Activated T-helper 9 cell treated with anti-CD3 and anti-CD28 coated beads, Interleukin-2, amount 50 U/mL, for 16 hours (primary cell): ENCODE measurements around the gene MTERF4.

ENCODE experiments used
- DNase-seq: peaks from one replicate; pipeline ENCODE4 v3.0.0-alpha.2; 2020; ENCODE audit warnings: low read depth

MTERF4 gene

DNA sequence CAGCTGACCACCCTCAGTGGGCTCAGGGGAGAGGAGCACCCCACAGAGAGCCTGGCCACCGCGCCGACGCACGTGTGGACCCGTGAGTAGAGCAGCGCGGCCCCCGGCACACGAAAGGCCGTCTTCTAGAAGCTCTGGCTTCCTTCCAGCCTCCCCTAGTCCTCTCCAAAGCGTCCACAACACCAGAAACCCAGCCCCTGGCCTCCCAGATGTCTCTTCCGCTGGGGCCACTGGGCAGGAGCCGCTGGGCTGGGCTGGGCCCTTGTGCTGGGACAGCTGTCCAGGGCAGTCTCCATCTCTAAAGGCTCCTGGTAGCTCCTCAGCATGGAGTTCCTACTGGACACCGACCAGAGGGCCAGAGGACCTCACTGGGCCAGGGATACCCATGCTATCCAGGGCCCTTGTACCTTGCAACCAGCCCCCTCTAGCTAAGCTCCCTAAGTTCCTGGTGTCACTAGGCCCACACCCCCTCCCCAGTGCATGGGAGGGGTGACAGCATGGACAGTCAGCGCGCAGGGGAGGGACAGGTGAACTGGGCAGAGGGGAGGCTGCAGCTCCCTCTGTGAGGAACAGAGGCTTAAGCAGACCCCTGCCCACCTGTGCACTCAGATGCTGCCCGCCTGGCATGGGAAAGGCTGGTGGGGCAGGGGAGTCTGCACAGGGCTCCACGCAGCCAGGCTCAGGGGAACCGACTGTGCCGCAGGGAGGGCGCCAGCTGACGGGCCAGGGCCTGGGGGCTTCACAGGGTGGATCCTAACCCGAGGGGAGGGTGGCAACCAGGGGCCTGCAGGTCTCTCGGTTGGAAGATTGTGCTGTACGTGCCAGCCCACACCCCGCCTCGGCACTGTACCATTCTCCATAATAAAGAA lies 32.9 kb downstream of the MTERF4 start:
- DNase-seq: no peak

DNA sequence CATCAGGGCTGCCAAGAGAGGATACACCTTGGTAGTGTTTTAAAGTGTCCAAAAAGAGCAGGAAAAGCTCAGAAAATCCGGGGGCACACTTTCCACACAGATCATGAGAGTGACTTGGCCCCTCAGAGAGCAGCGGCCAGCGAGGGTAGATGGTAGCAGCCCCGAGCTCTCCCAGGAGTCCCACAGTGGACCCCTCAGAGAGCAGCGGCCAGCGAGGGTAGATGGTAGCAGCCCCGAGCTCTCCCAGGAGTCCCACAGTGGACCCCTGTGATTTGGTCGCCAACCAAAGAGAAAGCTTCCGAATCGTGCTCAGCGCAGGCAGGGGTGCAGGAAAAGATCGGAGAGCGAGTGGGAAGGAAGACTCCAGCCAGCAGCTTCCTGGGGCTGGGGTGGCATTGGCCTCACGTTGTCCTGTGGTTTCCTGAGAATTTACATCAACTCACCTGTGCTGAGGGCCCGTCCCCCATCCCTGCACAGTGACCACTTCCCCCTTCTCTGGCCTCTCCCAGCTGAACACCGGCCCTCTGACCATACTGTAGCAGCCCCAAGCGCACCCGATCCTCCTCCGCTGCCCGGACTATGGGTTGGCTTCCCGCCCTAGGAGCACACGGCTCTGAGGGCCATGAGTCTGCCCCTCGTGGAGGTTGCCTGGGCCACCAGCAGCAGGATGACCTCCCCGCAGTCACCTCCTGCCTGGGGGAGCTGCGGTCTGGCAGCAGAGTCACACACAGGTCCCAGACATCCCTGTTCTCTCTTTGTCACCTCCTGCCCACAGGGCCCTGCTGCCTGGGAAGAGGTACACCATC lies 33.7 kb downstream of the MTERF4 start:
- DNase-seq: no peak

DNA sequence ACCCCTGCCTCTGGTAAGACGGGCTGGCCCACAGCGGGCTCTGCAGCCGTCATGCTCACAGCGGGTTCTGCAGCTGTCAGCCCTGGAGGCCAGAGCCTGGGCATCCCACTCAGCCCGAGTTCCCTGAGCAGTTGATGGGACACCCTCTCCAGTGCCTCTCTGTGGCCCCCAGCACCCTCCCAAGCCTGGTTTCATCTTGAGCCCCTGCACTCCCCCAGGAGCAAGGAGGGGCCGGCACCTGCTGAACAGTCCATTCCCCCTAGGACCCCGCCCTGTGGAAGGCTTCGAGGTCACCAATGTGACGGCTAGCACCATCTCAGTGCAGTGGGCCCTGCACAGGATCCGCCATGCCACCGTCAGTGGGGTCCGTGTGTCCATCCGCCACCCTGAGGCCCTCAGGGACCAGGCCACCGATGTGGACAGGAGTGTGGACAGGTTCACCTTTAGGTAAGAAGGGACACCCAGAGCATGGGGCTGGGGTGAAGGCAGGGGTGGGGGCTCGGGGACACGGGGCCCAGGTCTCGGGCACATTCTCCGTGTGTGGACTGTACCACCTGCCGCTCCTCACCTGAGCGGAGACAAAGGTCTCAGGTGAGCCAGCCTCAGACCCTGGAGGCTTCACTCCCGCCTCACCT lies 34.5 kb downstream of the MTERF4 start:
- DNase-seq: no peak

DNA sequence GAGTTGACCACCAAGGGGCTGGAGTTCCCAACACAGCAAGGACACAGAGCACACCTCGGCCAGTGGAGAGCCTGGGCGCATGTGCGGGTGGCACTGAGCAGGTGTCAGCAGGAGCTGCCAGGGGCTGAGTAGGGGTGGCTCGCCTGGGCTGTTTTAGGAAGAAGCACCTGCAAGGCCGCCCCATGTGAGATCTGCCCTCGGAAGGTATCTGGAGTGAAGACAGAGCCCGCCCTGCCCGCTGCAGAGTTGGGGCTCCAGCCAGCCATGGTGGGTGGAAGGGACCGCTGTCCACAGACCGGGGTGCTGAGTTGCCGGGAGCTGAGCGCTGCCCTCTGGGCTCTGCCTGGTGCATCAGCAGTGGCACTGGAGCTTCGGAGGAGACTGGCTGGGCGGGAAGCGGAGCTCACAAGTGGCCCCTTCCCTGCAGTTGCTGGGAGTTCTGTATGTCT lies 35.2 kb downstream of the MTERF4 start:
- DNase-seq: no peak

DNA sequence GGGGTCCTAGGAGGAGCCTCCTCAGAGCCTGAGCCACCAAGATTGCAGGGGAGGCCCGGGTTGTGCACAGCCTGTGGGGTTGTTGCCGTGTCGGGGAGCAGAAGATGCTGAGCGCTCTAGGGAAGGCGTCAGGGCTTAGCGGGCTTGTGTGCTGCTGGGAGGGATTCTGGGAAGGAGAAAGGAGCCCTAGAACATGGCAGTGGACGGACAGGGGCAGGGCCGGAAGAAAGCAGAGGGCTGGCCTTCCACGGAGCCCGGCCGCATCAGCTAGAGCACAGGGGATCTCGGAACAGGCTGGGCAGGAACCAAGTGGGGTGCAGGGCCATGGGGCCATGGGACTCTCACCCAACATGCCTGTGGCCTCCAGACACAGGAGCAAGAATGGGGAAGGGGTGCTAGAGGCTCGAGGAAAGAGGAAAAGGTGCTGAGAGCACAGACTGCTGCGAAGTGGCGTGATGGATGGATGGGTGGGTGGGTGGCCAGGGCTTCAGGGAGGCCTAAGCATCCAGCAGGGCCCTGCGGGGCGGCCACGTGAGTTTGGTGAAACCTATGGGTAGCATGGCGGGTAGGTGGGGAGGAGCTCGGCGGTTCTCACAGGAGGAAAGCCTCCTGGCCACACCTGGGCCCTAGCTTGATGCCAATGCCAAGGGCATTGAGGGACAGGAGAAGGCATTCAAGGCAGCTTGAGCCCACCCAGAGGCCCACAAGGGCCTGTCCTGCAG lies 35.8 kb downstream of the MTERF4 start:
- DNase-seq: no peak

DNA sequence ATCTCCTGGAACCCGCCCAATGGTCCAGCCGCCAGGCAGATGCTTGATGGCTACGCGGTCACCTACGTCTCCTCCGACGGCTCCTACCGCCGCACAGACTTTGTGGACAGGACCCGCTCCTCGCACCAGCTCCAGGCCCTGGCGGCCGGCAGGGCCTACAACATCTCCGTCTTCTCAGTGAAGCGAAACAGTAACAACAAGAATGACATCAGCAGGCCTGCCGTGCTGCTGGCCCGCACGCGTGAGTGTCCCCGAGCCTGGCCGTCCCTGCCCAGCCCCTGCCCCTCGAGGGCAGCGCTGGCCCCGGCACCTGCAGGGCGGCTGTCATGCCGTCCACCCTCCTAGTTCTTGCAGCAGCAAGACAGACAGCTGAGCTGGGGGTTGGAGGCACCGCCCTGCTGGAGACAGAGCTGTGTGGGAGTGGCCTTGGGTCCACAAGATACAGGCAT lies 36.7 kb downstream of the MTERF4 start:
- no peak for DNase-seq

DNA sequence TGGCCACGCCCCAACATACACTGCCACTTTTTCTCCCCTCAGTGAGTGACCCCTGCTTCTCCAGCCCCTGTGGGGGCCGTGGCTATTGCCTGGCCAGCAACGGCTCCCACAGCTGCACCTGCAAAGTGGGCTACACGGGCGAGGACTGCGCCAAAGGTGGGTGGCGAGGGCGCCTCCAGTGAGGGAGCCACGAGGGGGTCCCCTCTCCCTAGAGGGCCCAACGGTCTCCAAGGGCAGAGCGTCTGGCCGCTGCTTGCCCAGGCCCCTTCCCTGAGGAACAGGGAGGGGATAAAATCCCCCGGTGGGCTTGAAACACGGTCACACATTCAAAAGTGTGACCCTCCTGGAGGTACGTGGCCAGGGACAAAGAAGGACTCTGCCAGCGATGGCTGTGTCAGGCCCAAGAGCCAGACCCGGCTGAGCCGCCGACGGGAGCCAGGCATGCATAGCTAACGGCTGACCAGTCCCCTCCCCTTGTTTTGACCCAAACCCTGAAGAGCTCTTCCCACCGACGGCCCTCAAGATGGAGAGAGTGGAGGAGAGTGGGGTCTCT lies 37.2 kb downstream of the MTERF4 start:
- no peak for DNase-seq

DNA sequence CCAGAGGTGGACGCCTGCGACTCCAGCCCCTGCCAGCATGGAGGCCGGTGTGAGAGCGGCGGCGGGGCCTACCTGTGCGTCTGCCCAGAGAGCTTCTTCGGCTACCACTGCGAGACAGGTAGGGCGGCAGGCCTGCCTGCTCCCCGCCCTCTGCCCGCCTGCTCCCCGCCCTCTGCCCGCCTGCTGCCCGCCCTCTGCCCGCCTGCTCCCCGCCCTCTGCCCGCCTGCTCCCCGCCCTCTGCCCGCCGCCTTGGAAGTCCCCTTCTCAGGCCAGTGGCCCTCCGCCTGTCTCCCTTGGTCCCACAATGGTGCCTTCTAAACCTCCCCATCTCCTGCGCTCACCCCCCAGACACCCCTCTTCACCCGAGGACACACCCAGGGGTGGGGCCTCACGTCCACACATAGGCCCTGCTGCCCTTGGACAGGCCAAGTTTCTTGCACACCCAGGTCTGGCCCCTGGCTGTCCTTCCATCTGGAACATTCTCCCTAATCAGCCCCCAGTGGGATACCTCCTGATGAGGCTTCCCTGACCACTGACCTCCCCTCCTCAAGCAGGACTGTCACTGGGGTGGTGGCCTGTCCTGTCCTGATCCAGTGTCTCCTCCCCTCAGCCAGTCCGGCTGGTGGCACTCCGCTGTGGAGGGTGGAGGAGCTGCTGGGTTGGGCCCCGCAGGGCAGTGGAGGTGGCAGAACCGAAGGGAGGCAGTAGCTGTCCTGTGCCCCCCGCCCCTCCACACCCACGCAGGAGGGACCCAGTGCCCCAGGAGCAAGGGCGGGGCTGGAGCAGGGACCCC lies 37.9 kb downstream of the MTERF4 start:
- peak; percentile 15 for DNase-seq

DNA sequence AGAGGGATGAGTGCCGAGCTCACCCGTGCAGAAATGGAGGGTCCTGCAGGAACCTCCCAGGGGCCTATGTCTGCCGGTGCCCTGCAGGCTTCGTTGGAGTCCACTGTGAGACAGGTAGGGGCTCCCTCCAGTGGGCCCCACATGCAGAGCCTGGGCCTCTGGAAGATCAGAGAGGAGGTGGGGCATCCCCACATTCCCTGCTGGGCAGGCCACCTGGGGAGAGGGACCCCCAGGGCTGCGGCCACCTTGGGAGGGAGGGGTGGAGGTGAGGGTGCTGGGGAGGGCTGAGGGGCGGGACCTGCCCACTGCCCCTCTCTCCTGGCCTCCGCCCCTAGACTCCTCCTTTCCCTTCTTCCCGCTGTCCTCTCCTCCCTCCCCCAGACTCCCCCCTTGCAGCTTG lies 38.5 kb downstream of the MTERF4 start:
- DNase-seq: no peak

DNA sequence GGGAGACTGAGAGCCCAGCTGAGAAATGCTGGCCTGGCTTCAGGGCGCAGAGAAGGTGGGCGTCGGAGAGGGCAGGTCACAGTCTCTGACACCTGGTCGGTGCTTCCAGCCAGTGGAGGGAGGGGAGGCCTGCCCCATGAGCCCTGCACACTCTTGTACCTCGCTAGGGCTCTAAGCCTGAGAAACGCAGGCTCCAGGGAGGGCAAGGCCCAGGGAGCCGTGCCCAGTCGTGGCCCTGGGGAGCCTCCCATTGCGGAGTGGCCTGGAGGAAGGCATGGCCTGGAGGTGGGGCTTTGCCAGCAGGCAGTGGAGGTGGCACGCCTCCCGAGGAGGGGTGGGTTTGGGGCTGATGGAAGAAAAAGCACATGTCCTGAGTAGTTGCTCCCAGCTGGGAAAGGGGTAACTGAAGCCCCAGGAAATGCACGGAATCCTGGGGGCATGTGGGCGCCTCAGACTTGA lies 39.0 kb downstream of the MTERF4 start:
- no peak for DNase-seq

DNA sequence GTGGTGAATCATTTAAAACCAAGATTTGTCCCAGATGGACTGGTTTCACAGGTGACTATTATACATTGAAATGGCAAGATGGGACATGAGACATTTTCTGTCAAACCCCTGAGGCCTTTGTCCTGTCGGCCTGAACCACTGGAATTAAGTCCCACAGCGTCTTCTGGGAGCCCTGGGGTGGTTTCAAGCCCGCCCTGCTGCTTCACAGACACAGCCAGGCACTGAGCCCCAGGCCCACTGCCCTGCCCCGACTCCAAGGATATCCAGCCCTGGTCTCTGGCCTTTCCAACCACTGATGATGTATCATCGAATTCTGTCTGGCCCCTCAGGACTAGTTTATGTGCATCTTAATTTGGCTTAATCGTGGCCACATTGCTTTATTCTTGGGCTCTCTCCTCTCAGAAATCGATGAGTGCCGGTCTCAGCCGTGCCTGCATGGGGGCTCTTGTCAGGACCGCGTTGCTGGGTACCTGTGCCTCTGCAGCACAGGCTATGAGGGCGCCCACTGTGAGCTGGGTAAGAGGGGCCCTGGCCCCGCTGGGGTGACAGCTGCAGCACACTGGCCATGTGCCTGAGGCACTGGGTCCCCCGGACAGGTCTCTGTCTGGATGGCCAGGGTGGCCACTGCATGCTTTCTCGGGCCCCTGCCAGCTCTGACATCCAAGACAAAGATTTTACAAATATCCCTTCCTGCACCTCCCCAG lies 39.5 kb downstream of the MTERF4 start:
- no peak for DNase-seq

DNA sequence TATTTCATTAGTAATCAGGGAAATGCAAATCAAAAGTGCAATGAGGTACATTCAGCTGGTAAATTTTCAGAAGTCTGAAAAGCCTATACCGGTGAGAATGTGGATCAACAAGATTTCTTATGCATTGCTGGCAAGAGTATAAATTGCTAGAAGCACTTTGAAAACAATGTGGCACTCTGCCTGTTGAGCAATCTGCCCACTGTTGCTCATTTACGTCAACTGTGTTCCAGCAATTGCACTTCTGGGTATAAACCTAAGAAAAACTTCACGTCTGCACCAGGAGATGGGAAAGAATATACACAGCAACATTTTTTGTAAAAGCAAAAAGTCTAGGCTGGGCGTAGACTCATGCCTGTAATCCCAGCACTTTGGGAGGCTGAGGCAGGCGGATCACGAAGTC lies 40.8 kb downstream of the MTERF4 start:
- no peak for DNase-seq

DNA sequence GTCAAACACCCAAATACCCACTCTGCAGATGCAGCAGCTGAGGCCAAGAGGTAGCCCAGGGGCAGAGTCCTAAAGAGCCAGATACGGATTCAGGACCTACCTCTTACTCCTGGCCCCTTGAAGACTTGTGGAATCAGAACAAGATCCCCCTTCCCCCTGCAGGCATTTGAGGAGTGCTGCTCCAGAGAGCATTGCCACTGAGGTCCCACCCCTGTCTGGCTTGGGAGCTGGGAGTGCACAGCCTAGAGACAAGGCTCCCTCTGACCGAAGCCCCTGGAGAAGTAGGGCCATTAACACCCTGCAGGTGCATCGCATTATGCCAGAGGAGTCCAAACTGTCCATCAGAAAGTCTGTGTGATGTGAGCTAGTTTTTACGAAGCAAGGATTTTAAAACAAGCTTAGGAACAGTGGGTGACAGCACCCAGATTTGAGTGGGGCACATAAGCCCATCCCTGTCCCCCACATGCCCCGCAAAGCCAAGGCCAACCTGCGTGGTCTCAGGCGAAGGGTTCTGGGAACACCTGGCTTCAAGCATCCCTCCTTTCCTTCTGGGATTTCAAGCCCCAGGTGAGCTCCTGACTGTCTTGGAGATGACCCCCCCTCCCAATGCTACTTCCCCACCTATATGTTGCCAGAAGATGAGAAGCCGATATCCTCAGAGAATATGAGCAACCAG lies 48.4 kb downstream of the MTERF4 start:
- DNase-seq: no peak

DNA sequence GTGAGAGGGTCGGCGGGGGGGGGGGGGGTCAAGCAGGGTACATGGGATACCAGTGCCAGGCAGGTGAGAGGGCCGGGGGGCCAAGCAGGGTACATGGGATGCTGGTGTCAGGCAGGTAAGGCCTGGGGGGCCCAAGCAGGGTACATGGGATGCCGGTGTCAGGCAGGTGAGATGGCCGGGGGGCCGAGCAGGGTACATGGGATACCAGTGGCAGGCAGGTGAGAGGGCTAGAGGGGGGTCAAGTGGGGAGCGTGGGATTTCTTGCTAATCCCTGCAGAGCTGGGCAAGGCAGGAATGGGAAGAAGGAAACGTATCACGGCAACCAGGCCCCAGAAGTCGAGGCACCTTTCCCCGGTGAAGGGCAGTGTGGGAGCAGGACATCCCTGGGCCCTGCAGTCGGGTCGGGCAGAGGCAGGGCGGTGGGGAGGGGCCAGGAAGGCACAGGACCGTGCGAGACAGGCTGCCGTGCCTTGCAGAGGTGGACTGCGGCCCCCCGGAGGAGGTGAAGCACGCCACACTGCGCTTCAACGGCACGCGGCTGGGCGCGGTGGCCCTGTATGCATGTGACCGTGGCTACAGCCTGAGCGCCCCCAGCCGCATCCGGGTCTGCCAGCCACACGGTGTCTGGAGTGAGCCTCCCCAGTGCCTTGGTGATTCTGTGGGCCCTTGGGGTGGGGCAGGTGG lies 49.3 kb downstream of the MTERF4 start:
- no peak for DNase-seq

DNA sequence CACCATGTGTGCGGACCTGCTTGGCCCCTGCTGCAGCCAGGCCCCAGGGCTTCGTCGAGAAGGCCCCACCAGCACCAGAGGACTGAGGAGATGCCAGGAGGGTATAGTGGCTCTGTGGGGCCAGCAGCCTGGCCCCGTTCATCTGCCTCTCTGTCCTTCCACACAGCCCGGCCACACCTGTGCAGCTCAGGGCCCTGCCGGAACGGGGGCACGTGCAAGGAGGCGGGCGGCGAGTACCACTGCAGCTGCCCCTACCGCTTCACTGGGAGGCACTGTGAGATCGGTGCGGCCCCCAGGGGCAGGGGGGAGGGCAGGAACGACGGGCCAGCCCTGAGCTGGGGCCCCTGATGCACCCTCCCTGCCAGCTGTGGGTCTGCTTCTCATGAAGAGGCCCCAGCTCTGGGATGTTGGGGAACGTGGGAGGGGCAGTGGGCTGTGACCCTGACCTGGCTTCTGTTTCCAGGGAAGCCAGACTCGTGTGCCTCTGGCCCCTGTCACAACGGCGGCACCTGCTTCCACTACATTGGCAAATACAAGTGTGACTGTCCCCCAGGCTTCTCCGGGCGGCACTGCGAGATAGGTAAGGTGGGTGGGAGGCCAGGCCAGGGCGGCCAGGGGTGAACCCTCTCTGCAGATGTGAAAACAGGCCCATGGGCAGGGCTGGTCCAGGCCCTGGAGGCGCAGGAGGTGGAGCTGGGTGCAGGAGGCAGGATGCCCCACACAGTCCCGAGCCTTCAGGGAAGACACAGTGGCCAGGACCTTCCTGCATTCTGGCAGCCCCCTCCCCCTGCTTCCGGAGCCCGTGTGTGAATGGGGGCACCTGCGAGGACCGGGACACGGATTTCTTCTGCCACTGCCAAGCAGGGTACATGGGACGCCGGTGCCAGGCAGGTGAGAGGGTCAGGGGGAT lies 50.3 kb downstream of the MTERF4 start:
- no peak for DNase-seq

DNA sequence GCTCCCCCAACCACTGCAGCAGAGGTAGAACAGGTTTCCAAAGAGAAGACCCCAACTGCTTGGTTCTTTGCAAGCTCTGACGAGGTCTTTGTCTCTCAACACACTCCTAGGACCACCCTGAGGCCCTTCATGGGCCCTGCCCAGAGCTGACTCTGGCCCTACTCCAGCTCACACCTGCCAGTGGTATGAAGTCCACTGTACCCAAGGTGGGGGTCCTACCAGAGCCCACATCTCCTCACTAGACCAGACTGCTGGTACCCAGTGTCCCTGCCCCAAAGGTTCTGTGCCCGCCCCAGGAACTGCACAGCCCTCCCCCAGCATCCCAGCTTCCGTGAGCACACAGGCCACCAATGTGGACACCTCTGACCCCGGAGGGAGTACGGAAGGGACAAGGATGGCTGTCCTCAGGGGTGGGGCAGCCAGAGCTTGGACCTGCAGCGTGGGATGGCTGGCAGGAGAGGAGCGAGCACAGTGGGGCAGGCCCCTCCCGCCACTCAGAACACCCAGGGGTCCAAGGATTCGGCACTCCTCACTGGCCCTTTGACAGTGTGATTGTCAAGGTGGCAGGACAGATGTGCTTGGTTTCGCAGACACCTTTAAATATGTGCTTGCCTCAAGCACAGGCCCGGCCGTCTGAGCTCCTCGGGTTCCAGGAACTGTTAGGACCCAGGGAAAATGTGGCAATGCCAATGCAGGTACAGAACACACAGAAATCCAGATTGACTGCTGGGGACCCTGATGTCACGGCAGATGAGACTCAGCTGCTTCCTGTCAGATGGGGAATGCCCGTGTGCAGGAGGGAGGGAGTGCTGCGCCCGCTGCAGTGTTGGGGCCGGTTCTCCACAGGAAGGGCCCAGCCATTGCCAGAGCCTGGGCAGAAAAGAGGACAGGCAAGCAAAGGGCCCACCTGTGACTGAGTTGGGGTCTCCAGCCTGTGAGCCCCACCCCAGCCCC lies 51.2 kb downstream of the MTERF4 start:
- no peak for DNase-seq
